Pons (tissue), 1 donor: ENCODE data around the gene PRMT7.

Experiments used
- DNase-seq: peaks from one replicate; pipeline ENCODE4 v3.0.0-alpha.2; 2016; ENCODE audit warnings: low spot score

The PRMT7 gene

DNA sequence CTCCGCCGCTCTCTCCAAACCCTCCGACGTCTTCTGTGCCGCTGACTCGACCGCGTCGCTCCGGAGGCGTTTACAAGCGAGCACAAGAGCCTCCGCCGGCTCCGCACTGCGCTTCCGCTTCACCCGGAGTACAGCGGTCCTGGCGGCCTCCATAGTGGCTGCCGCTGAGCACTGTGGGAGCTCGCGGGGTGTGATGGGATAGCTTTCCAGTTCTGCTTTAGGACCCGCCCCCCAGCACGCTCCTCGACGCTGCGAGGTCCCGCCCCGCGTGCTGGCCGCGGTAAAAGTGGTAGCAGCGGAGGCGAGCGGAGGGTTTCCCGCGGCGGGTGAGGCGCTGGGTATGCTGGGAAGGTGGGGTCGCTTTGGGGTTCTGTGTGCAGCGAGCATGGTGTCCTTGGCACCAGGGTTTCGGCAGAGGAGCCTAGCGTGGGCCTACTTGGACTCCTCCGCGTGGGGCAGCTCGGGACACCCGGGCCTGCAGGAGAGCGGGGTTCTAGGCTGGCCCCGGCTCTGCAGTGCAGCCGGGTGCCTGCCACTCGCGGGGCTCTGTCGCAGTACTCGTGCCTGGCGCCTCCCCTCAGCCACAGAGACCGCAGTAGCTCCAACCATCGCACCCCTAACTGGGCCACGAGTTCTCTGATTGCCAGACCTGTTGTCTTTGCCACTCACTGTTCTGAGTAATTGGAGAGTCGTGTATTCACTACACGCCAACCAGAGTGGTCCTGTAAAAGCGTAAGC, at the start of gene PRMT7, which contains the start of gene SLC7A6OS:
Gene PRMT7, plus strand, starts transcription at position 246 of the 738 bp plus-strand sequence. CDS start 4,961 bp downstream, outside the sequence.
Gene SLC7A6OS, minus strand, starts transcription at position 173 of the 738 bp plus-strand sequence. Its CDS starts 20 bp downstream, at position 153.
- peak; percentile 86 for DNase-seq

DNA sequence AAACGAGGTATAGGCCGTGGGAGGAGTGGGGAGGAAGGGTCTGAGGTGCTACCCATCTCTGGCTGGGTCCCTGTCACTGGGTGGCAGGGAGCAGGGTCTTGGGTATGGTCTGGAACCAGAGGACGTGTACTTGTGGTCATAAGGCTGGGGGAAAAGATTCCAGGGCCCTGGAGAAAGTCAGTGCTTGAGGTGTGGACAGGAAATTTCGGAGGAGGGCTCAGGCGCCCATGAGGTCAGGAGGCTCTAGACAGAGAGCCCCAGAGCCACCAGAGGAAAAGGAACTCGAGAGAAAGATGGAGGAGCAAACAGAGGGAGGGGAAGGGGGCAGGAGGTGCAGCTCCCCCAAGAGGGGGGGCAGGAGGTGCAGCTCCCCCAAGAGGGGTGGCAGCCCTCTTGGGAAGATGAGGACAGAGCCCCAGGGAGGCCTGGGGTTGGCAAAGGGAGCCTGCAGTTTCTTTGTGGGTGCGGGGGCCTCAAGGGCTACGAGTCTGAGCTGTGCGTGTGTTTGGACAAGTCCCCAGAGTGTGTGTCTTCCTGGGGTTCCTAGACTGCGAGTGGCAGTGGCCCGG, 47.2 kb upstream of the PRMT7 start:
- no peak for DNase-seq

GRCh38 chr16:68264128-68265077, 46.4 kb upstream of the PRMT7 start, which contains the start of gene SLC7A6:
TSS of gene SLC7A6 (plus strand) at chr16:68264526. CDS start at chr16:68274727, 10,201 bp downstream.
- DNase-seq = no peak

GRCh38 chr16:68265078-68265920, 45.5 kb upstream of the PRMT7 start:
- DNase-seq = peak; percentile 59

DNA sequence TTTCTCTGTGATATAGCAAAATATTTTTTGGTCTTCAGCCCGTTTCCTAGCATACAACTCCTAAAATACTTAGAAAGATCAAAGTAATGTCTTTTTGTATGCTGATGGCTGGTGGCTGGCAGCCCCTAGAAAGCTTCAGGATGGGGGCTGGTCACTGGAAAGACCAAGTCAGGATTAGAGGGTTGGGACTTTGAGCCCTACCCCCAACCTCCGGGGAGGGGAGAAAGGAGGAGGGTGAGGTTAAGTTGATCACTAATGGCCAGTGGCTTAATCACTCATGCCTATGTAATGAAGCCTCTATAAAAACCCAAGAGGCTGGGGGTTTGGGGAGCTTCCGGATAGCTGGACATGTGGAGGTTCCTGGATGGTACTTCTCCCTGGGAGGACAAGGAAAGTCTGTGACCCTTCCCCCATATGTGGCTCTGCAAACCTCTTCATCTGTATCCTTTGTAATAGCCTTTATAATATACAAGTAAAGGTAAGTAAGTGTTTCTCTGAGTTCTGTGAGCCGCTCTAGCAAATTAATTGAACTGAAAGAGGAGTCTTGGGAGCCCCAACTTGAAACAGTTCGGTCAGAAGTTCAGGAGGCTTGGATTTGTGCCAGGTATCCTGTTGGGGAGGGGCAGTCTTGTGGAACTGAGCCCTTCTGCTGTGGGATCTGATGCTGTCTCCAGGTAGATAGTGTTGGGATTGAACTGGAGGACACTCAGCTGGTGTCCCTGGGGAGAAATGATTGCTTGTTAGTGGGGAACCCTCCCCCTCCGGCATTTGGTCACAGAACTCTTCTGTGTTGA, 43.0 kb upstream of the PRMT7 start:
- no peak for DNase-seq

DNA sequence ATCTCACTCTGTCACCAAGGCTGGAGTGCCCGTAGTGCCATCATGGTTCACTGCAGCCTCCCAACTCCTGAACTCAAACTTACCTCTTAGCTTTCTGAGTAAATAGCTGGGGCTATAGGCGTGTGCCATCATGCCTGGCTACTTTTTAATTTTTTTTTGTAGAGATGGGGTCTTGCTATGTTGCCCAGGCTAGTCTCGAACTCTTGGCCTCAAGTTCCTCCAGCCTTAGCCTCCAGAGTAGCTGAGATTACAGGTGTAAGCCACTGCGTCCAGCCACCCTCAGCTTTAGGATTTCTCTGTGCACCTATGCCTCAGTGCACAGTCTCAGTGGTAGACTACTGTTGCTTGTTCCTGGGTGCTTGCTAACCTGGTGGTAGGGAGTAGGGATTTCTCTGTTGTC, 41.0 kb upstream of the PRMT7 start:
- DNase-seq = no peak

DNA sequence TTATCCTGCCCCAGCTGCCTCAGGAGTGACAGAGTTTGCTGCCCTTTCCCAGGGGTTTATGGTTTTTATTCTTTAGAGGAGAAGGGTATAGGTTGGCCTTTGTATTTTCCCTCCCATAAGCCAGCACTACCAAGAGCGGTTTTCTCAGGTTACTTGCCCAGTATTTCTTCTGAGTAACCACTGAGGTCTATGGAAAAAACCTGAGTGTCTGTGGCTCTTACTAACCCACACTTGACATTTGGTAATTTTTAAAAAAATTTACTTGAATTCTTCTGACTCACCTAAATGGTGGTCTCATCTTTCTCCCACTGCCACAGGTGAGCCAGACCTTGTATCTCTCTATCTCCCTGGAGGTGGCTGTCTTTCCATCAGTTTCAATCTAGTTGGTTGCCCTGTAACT, 40.5 kb upstream of the PRMT7 start:
- no peak for DNase-seq

- DNase-seq = no peak
These were observed 38.2 kb upstream of the PRMT7 start for GRCh38 chr16:68272507-68273209.

DNA sequence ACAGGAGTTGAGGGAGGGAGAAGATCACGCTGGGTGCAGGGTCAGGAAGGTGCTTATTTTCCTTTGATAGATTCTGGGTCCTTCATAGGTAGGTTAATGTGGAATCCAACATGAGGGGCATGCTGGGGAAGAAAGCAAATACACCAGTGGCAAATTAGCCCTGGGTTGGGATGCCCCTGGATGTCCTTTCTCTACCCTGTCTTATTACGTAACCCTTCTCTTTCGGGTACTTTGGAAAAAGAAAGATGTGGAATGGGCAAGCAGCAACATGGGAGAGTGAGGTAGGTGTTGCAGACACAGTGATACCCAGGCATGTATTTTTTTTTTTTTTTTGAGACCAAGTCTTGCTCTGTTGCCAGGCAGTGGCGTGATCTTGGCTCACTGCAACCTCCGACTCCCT, 37.4 kb upstream of the PRMT7 start:
- DNase-seq = no peak

DNA sequence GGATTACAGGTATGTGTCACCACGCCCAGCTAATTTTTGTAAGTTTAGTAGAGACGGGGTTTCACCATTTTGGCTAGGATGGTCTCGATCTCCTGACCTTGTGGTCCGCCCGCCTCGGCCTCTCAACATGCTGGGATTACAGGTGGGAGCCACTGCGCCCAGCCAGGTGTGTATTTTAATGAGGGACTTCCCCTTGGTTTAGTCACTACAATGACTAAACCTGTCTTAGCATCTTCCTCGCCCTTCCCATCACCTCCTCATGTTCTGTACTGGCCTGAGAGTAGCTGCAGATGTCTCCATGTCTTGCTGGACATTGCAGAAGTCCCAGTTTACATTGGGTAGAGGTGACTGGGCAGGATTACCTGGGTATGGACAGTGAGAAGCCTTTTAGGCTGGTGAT, 36.9 kb upstream of the PRMT7 start:
- DNase-seq = no peak

DNA sequence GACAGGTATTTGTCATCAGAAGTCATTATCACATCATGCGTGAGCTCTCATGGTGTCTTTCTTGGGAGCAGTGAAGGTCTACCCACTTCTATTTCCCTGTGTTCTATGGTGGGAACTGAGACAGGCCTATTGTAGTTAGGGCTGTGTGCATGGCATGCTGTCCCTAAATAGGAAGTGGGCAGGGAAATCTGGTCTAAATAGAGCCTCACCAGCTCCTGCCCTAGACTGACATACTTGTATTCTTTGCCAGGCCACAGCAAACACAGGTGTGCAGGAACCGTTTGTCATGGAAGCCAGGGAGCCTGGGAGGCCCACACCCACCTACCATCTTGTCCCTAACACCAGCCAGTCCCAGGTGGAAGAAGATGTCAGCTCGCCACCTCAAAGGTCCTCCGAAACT, 36.4 kb upstream of the PRMT7 start:
- DNase-seq = no peak

DNA sequence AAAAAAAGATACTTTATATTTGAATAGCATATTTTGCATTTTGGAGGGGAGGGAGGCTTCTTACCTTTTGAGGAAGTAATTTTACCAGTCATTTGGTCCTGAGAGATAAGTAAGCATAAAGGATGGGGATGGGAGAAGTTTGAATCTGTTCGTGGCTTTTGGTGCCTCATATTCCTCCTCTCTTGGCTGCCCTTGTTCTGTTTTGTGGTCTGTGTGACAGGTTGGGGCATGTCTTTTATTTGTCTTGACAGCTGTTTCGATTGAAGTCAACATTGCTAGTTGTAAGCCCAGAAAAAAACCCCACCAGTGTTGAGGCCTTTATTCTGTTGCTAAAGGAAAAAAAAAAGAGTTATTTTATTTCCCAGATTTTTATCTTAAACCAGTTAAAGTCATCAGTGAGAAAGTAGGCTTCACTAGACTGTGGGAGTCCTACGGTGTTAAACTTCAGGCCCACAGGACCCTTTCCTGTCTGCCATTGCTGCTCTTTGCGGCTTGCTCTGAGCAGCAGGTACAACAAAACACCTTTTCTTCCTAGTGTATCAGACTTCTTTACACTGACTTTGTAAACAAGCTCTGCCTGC, 35.1 kb upstream of the PRMT7 start:
- no peak for DNase-seq

DNA sequence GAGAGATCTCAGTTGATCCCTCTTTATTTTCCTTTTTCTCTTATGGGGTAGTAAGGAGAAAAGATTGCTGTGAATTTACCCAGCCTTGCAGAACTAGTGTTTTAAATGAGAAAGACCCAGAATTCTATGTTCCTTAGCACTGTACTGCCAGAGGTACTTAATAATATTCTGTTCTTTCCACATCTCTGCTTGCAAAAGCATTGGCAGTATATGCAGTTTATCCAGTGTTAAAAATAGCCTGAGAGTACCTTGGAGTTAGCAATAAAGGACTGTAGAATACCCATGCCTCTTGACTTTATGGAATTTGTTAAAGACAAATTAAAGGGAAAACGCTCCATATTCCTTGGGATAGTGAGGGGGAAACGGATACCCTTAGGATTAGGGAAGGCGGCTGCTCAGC, 34.6 kb upstream of the PRMT7 start:
- no peak for DNase-seq

DNA sequence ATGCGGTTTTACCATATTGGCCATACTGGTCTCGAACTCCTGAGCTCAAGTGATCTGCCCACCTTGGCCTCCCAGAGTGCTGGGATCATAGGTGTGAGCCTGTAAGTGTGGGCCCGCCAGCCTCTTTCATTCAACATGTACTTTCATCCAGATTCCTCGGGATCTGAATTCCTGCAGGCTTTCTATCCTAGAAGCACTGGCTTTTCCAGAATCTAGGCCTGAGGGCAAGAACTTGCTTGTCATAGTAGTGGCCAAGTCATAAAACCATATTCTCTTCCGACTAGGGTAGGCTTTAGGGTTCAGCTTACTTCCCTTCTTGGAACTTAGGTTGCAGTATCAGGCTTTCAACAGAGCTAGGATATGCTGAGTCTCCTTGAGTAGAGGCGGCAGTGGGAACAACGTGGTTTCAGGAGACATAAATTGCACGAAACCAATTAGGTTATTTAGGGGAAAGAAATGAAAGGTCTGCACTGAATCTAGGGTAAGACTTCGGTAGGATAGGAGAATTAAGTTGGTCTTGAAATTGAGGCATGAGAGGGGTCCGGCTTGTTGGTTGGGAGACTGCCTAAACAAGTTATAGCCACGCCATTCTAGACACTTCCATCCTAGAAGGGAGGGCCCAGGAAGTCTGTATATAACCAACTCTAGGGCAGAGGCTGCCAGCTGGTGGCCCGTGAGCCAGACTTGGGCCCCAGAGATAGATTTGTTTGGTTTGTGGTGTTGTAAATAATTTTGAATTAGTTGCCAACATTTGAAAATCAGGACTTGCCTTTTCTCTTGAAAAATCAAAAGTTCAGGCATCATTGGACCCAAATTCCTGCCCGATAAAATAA, 30.9 kb upstream of the PRMT7 start:
- no peak for DNase-seq

DNA sequence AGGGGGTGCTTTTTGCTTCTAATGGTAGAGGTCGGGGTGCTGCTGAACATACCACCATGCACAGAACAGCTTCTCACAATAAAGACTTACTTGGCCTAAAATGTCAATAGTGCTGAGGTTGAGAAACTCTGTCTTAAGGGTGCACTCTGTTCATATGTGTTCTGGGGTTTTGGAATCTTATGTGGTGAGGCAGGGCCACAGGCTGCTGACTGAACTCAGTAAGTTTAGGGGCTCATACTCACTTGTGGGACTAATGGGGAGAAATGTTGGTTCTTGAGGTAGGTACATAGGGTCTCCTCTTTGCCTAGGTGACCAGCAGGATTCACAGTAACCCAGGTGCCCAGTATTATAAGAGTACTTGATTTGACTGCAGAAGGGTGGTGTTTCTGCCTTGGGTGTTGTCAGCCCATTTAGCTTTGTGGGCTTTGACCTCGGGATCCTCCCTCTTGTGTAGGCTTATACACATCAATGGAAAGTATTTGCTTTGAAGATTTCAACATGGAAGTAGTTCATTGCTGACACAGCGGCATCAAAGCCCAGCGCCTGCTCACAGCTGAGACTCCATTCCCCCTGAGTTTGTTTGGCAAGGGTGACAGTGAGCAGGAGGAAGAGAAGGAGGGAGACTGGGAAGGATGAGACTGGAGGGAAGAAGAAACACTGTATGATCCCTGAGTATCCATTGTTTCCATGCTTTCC, 29.3 kb upstream of the PRMT7 start:
- DNase-seq = no peak

- no peak for DNase-seq
These were observed 28.8 kb upstream of the PRMT7 start for GRCh38 chr16:68282064-68282452.

DNA sequence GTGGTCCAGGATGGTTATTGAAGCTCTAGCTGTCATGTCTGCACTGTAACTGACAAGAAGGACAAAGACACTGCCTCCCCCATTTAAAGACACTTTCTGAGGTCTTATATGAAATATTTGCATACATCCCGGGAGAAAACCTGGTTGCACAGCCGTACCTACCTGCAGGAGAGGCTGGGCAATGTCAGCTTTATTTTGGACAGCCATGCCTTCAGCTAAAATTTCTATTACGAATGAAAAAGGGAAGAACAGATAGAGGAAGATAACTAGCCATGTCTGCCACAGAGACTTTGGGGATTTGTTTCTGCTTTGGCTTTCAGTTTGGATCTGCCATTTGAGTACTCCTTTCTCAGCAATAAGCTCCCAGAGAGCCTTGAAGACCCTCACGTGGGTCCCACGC, 27.5 kb upstream of the PRMT7 start:
- DNase-seq = peak; percentile 29
